Osteoblast (primary cell): ENCODE data around the gene HSPBP1. TPM values are rescaled to one million over a fixed set of nuclear protein-coding genes. Genes with fewer than 3 reads are reported as not detected.
A peak's percentile ranks its signal among the peaks of the same experiment; 100 is the strongest.

ENCODE experiments used
- DNase-seq: peaks from one replicate; pipeline ENCODE4 v3.0.0; 2011; ENCODE audit warnings: low spot score, mixed read lengths; ENCODE audit not compliant: insufficient read length; ENCODE audit errors: missing footprints
- H2AFZ ChIP-seq: 2 replicates; pipeline ENCODE4 v1.6.0; 2011; ENCODE audit warnings: mild to moderate bottlenecking, low read length
- H3K27ac ChIP-seq: 2 replicates; pipeline ENCODE4 v1.5.1; 2011; ENCODE audit warnings: mild to moderate bottlenecking, low read depth, low read length, moderate library complexity
- H3K27me3 ChIP-seq: 2 replicates; pipeline ENCODE4 v1.6.0; 2012; ENCODE audit warnings: mild to moderate bottlenecking, control low read depth, inconsistent platforms, low read length, moderate library complexity; ENCODE audit not compliant: insufficient read depth
- H3K36me3 ChIP-seq: 2 replicates; pipeline ENCODE4 v1.5.1; 2011; ENCODE audit warnings: mild to moderate bottlenecking, low read length, control low read depth, moderate library complexity; ENCODE audit not compliant: insufficient read depth
- H3K4me1 ChIP-seq: 2 replicates; pipeline ENCODE4 v1.5.1; 2011; ENCODE audit warnings: mild to moderate bottlenecking, low read length, control low read depth, moderate library complexity; ENCODE audit not compliant: insufficient read depth
- H3K4me2 ChIP-seq: 2 replicates; pipeline ENCODE4 v1.6.0; 2011; ENCODE audit warnings: mild to moderate bottlenecking, low read length; ENCODE audit not compliant: insufficient read depth
- H3K4me3 ChIP-seq: fragments of 200-600 bp; sonication (generic); 3 replicates; pipeline ENCODE4 v1.5.1; 2012; ENCODE audit warnings: mild to moderate bottlenecking, low read length, inconsistent platforms; ENCODE audit not compliant: insufficient read depth
- H3K79me2 ChIP-seq: 2 replicates; pipeline ENCODE4 v1.6.0; 2012; ENCODE audit warnings: mild to moderate bottlenecking, low read length, control low read depth, inconsistent platforms; ENCODE audit not compliant: insufficient read depth
- H3K9me3 ChIP-seq: 2 replicates; pipeline ENCODE4 v1.5.1; 2011; ENCODE audit warnings: low read depth, low read length, control low read depth
- H4K20me1 ChIP-seq: 2 replicates; pipeline ENCODE4 v1.6.0; 2012; ENCODE audit warnings: mild to moderate bottlenecking, low read length, control low read depth; ENCODE audit not compliant: insufficient read depth
- total RNA-seq: library from RNA; depleted of rRNA; stranded (reverse); fragments of >200 nt; gene quantifications from 2 replicates; pipeline ENCODE4 v1.2.3, GENCODE V29; 2012
- TF ChIP-seq, protein P1 (sequence below): IDR thresholded peaks from 2 replicates; pipeline ENCODE4 v1.5.1; 2011; ENCODE audit warnings: mild to moderate bottlenecking, low read depth, low read length, moderate library complexity; ENCODE audit errors: extremely low read depth

The HSPBP1 gene
- total RNA-seq, 1 donor, result 26.4 TPM

DNA sequence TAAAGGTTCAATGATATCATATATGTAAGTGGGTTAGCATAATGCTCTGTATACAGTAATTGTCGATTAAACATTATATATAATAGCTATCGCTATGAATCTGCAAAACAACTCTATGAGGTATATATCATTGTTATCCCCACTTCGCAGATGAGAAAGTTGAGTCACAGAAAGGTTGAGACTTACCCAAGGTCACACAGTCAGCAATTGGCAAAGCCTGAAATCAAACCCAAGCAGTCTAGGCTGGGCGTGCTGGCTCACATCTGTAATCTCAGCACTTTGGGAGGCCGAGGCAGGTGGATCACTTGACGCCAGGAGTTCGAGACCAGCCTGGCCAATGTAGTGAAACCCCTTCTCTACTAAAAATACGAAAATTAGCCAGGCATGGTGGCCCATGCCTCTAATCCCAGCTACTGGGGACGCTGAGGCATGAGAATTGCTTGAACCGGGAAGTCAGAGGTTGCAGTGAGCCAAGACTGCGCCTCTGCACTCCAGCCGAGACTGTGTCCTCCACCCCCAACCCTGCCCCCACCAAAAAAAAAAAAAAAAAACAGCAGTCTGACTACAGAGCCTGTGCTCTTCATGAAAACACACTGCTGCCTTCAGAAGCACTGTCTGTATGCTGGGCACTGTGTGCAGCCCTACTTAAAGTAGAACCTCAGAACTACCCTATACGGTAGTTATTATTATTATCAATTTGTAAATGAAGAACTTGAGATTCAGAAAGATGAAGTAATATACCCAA, 1.3 kb downstream of the HSPBP1 start:
- H3K4me1 ChIP-seq, result peaks cover 16% of the 10 kb centered on the region
- H2AFZ ChIP-seq, result no peak overlapping the region
- DNase-seq, result no peak
- no peaks in the 10 kb centered on the region for H4K20me1 ChIP-seq
- H3K36me3 ChIP-seq, result peaks cover 3% of the 10 kb centered on the region
- H3K79me2 ChIP-seq, result peaks cover 7% of the 10 kb centered on the region
- peak overlapping the region; percentile 98 for H3K4me2 ChIP-seq
- no peaks in the 10 kb centered on the region for H3K9me3 ChIP-seq
- no peaks in the 10 kb centered on the region for H3K27me3 ChIP-seq
- TF ChIP-seq, protein P1, sequence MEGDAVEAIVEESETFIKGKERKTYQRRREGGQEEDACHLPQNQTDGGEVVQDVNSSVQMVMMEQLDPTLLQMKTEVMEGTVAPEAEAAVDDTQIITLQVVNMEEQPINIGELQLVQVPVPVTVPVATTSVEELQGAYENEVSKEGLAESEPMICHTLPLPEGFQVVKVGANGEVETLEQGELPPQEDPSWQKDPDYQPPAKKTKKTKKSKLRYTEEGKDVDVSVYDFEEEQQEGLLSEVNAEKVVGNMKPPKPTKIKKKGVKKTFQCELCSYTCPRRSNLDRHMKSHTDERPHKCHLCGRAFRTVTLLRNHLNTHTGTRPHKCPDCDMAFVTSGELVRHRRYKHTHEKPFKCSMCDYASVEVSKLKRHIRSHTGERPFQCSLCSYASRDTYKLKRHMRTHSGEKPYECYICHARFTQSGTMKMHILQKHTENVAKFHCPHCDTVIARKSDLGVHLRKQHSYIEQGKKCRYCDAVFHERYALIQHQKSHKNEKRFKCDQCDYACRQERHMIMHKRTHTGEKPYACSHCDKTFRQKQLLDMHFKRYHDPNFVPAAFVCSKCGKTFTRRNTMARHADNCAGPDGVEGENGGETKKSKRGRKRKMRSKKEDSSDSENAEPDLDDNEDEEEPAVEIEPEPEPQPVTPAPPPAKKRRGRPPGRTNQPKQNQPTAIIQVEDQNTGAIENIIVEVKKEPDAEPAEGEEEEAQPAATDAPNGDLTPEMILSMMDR, result no peak
- H3K27ac ChIP-seq, result no peak overlapping the region
- H3K4me3 ChIP-seq, result peak overlapping the region; percentile 97

DNA sequence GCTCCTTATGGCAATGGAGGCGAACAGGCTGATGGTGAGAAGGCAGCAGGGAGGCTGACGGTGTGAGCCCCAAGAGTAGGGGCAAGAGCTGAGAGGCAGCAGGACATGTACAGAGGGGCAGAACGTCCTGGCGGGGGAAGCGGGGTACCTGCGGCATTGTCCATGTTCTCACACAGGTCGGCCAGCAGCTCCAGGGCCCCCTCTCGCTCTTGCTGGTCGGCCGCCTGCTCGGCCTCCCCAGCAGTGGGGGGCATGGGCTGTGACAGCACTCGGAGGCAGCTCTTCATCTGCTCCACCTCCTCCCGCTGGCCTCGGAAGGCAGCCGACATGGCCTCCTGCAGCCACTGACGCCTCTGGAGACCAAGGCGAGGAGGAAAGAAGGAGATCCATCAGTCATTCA, 2.4 kb downstream of the HSPBP1 start:
- H3K79me2 ChIP-seq, result peaks cover 7% of the 10 kb centered on the region
- no peaks in the 10 kb centered on the region for H3K9me3 ChIP-seq
- H4K20me1 ChIP-seq, result no peaks in the 10 kb centered on the region
- no peak for DNase-seq
- H3K4me3 ChIP-seq, result no peak overlapping the region
- H3K4me2 ChIP-seq, result no peak overlapping the region
- no peak overlapping the region for H2AFZ ChIP-seq
- TF ChIP-seq, protein P1, result no peak
- peaks cover 14% of the 10 kb centered on the region for H3K4me1 ChIP-seq
- H3K27me3 ChIP-seq, result no peaks in the 10 kb centered on the region
- H3K27ac ChIP-seq, result no peak overlapping the region
- H3K36me3 ChIP-seq, result peaks cover 3% of the 10 kb centered on the region

DNA sequence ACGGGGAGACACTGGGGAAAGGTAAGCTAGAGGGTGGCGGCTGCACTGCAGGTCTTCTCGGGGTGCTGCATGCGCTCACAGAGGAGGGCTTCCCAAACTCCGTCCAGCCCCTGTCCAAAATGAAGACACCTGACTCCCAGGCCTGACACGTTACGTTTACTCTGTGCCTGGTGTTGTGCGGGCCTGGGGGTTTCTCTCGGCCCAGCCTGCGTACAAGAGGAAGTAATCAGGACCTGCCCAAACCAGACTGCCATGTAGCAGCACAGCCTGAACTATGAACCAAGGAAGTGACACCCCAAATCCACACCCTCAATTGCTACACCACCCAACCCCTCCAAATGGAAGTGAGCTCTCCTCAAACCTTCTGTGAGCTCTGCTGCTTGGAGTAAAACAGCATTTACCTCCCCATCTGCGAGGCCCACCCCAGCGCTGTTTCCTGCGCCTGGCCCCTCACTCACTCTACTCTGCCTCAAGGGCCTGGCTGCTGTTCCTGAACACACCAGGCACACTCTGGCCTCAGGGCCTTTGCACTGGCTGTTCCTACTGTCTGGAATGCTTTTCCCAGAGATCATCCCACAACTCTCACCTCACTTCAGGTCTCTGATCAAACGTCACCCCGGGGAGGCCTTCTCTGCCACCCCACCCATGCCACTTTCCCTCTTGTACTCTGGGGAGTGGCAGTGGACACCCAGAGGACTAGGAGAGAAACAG, 3.0 kb downstream of the HSPBP1 start:
- Histone ChIP-seq H3K36me3 (peaks cover 6% of the 10 kb centered on the region), H3K79me2 (peaks cover 7% of the 10 kb centered on the region), H3K4me1 (peaks cover 14% of the 10 kb centered on the region), H3K4me3 (no peak overlapping the region), H3K27ac (no peak overlapping the region), H3K27me3 (no peaks in the 10 kb centered on the region), H4K20me1 (no peaks in the 10 kb centered on the region), H3K4me2 (no peak overlapping the region), H3K9me3 (no peaks in the 10 kb centered on the region), H2AFZ (no peak overlapping the region)
- no peak for DNase-seq
- TF ChIP-seq, protein P1, result no peak
